ENCODE measurements around the gene KLKB1. TPM values are rescaled to one million over a fixed set of nuclear protein-coding genes. Genes with fewer than 3 reads are reported as not detected.

KLKB1 gene
- total RNA-seq, 1 experiment from 2014 or later, result not detected

- no peak for DNase-seq (ENCODE audit: low read depth)
Measured at GRCh38 chr4:186307916-186308315, 80.6 kb downstream of the KLKB1 start.

Other genes with a start within 250 kb of the KLKB1 start
- gene TLR3, start 158.4 kb upstream of the KLKB1 start, total RNA-seq (2014; rRNA removed; shearing (Covaris generic)), result 6.7 and 7.2 TPM in 2 replicates
- gene FAM149A, start 122.8 kb upstream of the KLKB1 start, total RNA-seq (2014; rRNA removed; shearing (Covaris generic)), result not detected in 2 replicates
- 0.34 and 1.5 TPM in 2 replicates for gene CYP4V2, start 35.9 kb upstream of the KLKB1 start, total RNA-seq (2014; rRNA removed; shearing (Covaris generic))
- gene F11, start 38.7 kb downstream of the KLKB1 start, total RNA-seq (2014; rRNA removed; shearing (Covaris generic)), result not detected in 2 replicates

All from M059J (cell line).